ENCODE data around the gene KIAA1671. TPM values are rescaled to one million over a fixed set of nuclear protein-coding genes. Genes with fewer than 3 reads are reported as not detected.

KIAA1671 gene
- total and polyA plus RNA-seq, 4 donors, result 8.7 to 35.9 (median 19.1) TPM

DNA sequence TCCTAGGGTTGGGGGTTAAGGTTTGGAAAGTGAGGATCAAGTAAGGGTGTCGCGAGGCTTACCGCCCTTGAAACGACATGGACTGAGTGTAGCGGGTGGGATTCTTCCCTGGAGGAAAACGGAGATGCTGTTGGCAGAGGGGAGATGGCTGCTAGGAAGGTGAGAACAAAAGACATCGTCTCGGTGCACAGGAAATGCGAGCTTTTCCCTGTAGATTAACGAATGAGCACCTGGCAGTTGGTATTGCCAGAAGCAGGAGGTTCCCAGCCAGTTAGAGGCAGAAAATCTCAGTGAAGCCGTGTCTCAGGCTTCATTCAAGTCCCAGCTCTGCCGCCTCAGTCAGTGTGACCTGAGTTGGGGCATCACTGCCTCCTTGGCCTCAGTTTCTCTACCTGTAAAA, 4.6 kb upstream of the KIAA1671 start:
- 82% methylated on average over 12 of the region's 12 CpGs for WGBS
- TF ChIP-seq, protein P1, sequence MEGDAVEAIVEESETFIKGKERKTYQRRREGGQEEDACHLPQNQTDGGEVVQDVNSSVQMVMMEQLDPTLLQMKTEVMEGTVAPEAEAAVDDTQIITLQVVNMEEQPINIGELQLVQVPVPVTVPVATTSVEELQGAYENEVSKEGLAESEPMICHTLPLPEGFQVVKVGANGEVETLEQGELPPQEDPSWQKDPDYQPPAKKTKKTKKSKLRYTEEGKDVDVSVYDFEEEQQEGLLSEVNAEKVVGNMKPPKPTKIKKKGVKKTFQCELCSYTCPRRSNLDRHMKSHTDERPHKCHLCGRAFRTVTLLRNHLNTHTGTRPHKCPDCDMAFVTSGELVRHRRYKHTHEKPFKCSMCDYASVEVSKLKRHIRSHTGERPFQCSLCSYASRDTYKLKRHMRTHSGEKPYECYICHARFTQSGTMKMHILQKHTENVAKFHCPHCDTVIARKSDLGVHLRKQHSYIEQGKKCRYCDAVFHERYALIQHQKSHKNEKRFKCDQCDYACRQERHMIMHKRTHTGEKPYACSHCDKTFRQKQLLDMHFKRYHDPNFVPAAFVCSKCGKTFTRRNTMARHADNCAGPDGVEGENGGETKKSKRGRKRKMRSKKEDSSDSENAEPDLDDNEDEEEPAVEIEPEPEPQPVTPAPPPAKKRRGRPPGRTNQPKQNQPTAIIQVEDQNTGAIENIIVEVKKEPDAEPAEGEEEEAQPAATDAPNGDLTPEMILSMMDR (IDR thresholded peaks at IDR 0.05; ENCODE audit: low read depth, low read length, missing input control), result no peak
- TF ChIP-seq RXRA (IDR thresholded peaks at IDR 0.05) (no peak), EGR1 (IDR thresholded peaks at IDR 0.05; ENCODE audit: low read depth in 2 of 2) (no peak), JUND (IDR thresholded peaks at IDR 0.05) (no peak)
- H3K36me3 ChIP-seq (ENCODE audit: control insufficient read depth in 4 of 4, insufficient read depth in 3 of 4, low read depth in 1 of 4, low read length in 3 of 4), result no peaks in the 10 kb centered on the region
- H3K4me1 ChIP-seq (ENCODE audit: control insufficient read depth in 4 of 4, insufficient read depth in 4 of 4, low read length in 3 of 4), result peaks cover 0 to 12% (median 4%) of the 10 kb centered on the region in 4 donors
- DNase-seq (ENCODE audit: low spot score), result no peak
- no peak overlapping the region for H3K9ac ChIP-seq (ENCODE audit: low read depth in 1 of 2, low read length in 2 of 2)
- H3K27me3 ChIP-seq (ENCODE audit: control insufficient read depth in 4 of 4, insufficient read depth in 4 of 4, low read length in 3 of 4), result no peaks in the 10 kb centered on the region
- no peak overlapping the region for H3K27ac ChIP-seq (ENCODE audit: low read depth in 1 of 2, low read length in 2 of 2)
- no peak overlapping the region for H3K4me3 ChIP-seq (ENCODE audit: low read depth in 1 of 3, low read length in 3 of 3)
- no peaks in the 10 kb centered on the region for H3K9me3 ChIP-seq (ENCODE audit: control insufficient read depth in 4 of 4, low read length in 3 of 4)

DNA sequence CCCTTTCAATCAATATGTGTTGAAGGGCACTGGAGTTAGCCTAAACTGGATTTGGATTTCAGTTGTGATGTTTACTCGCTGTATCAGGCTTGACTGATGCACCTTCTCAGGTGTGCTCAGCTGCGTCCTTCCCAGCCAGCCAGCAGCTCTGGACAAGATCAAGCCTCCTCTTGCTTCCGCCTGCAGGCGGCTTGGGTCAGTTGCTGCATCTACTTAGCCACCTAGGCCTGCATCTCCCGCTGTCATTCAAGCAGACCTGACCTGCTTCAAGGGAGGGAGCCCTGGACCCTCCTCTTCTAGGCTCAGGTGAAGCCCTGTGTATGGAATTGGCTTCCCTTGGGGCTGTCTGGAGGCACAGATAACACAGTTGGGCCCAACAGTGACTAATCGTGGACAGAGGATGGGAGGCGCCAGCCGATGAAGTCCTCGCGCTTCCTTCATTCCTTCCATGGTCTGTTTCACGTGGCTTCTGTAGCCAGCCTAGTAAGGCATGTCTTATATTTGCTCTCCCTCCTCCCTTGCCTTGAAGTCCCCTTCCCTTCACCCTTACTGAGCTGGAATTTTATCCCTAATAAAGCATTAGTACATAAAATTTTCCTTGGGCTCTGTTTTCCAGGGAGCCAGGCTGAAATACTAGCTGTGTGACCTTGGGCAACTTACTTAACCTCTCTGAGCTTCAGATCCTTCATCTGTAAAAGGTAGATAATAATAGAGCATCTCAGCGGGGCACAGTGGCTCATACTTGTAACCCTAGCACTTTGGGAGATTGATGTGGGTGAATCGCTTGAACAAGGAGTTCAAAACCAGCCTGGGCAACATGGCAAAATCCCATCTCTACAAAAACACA, 3.9 kb upstream of the KIAA1671 start:
- DNase-seq (ENCODE audit: low spot score), result no peak
- H3K4me1 ChIP-seq (ENCODE audit: control insufficient read depth in 4 of 4, insufficient read depth in 4 of 4, low read length in 3 of 4), result peaks cover 1 to 19% (median 8%) of the 10 kb centered on the region in 4 donors

More for the DNA sequence above, 3.9 kb upstream of the KIAA1671 start:
- Histone ChIP-seq H3K27ac (ENCODE audit: low read depth in 1 of 2, low read length in 2 of 2) (no peak overlapping the region), H3K4me3 (ENCODE audit: low read depth in 1 of 3, low read length in 3 of 3) (no peak overlapping the region), H3K27me3 (ENCODE audit: control insufficient read depth in 4 of 4, insufficient read depth in 4 of 4, low read length in 3 of 4) (no peaks in the 10 kb centered on the region), H3K36me3 (ENCODE audit: control insufficient read depth in 4 of 4, insufficient read depth in 3 of 4, low read depth in 1 of 4, low read length in 3 of 4) (no peaks in the 10 kb centered on the region), H3K9me3 (ENCODE audit: control insufficient read depth in 4 of 4, low read length in 3 of 4) (no peaks in the 10 kb centered on the region), H3K9ac (ENCODE audit: low read depth in 1 of 2, low read length in 2 of 2) (no peak overlapping the region)
- TF ChIP-seq HNF4G (IDR thresholded peaks at IDR 0.05) (no peak), RXRA (IDR thresholded peaks at IDR 0.05) (no peak), GABPA (IDR thresholded peaks at IDR 0.05 in 1 of 2, conservative IDR thresholded peaks at IDR 0.05 in 1 of 2) (no peak), REST (IDR thresholded peaks at IDR 0.05) (no peak), YY1 (IDR thresholded peaks at IDR 0.05) (no peak), ZBTB33 (IDR thresholded peaks at IDR 0.05) (no peak), JUND (IDR thresholded peaks at IDR 0.05) (no peak), FOXA1 (IDR thresholded peaks at IDR 0.05) (no peak), RAD21 (IDR thresholded peaks at IDR 0.05) (no peak), NR2F2 (IDR thresholded peaks at IDR 0.05) (no peak), EGR1 (IDR thresholded peaks at IDR 0.05; ENCODE audit: low read depth in 2 of 2) (no peak)
- 93% methylated on average over 13 of the region's 13 CpGs for WGBS

All from liver (tissue), 9 donors.